GM15510 (cell line): ENCODE results near the gene ITGA1.

ENCODE experiments used
- POLR2A ChIP-seq: IDR thresholded peaks from 3 replicates; pipeline ENCODE4 v1.6.1; 2011; ENCODE audit warnings: borderline replicate concordance; ENCODE audit not compliant: insufficient read length; ENCODE audit errors: extremely low read depth

Gene ITGA1

GRCh38 chr5:52830650-52831049, 42.9 kb downstream of the ITGA1 start:
- TF ChIP-seq POLR2A = no peak

GRCh38 chr5:52831786-52832511, 44.2 kb downstream of the ITGA1 start:
- no peak for TF ChIP-seq POLR2A

GRCh38 chr5:52834320-52834719, 46.6 kb downstream of the ITGA1 start:
- TF ChIP-seq POLR2A = no peak

- no peak for TF ChIP-seq POLR2A
Measured at GRCh38 chr5:52837068-52837467, 49.4 kb downstream of the ITGA1 start.

GRCh38 chr5:52837591-52838001, 49.9 kb downstream of the ITGA1 start:
- no peak for TF ChIP-seq POLR2A

- no peak for TF ChIP-seq POLR2A
Measured at GRCh38 chr5:52838326-52839015, 50.8 kb downstream of the ITGA1 start.

- no peak for TF ChIP-seq POLR2A
Measured at GRCh38 chr5:52839285-52839684, 51.6 kb downstream of the ITGA1 start.

- TF ChIP-seq POLR2A = no peak
Measured at GRCh38 chr5:52840277-52841050, 52.7 kb downstream of the ITGA1 start.

- no peak for TF ChIP-seq POLR2A
Measured at GRCh38 chr5:52841114-52841513, 53.4 kb downstream of the ITGA1 start.

GRCh38 chr5:52842111-52842510, 54.4 kb downstream of the ITGA1 start:
- no peak for TF ChIP-seq POLR2A

- no peak for TF ChIP-seq POLR2A
Measured at GRCh38 chr5:52844885-52845284, 57.2 kb downstream of the ITGA1 start.

- no peak for TF ChIP-seq POLR2A
Measured at GRCh38 chr5:52846182-52846842, 58.6 kb downstream of the ITGA1 start.

- no peak for TF ChIP-seq POLR2A
Measured at GRCh38 chr5:52849544-52849943, 61.8 kb downstream of the ITGA1 start.

GRCh38 chr5:52853650-52854049, 65.9 kb downstream of the ITGA1 start:
- no peak for TF ChIP-seq POLR2A

- TF ChIP-seq POLR2A = no peak
Measured at GRCh38 chr5:52854301-52854700, 66.6 kb downstream of the ITGA1 start.
